ENCODE measurements around the gene TJP1. TPM values are rescaled to one million over a fixed set of nuclear protein-coding genes. Genes with fewer than 3 reads are reported as not detected.

The TJP1 gene
- total RNA-seq, 1 experiment from 2014 or later, result 137 TPM

GRCh38 chr15:29805043-29805707, 17.1 kb downstream of the TJP1 start:
- peaks cover 35% of the 10 kb centered on the region for H3K4me1 Mint-ChIP-seq (ENCODE audit: insufficient read depth, unreplicated experiment)
- intact Hi-C loops (cut with micrococcal nuclease), result no loop called here
- no peak for TF ChIP-seq CTCF (IDR thresholded peaks at IDR 0.05; ENCODE audit: unreplicated experiment)
- DNase-seq (ENCODE audit: unreplicated experiment), result peak; percentile 91
- H3K36me3 Mint-ChIP-seq (ENCODE audit: insufficient read depth, unreplicated experiment), result no peaks in the 10 kb centered on the region
- ChIA-PET CTCF (interaction anchor here (0.6 to 1.2 kb wide), 2 partner anchors 9 to 64 kb away, joined by 3 to 4 read pairs; no protein-coding TSS in a partner anchor), POLR2A (interaction anchor here (0.8 to 4.7 kb wide), 11 partner anchors 9 to 238 kb away, joined by 3 to 54 read pairs (median 4); partner anchors contain the start of gene TJP1)
- no peak overlapping the region for H3K4me3 Mint-ChIP-seq (ENCODE audit: unreplicated experiment)
- no peaks in the 10 kb centered on the region for H3K27me3 Mint-ChIP-seq (ENCODE audit: insufficient read depth, unreplicated experiment)
- peak overlapping the region; percentile 24 for H3K27ac Mint-ChIP-seq (ENCODE audit: low read depth, unreplicated experiment)
- H3K9me3 Mint-ChIP-seq (ENCODE audit: unreplicated experiment), result no peaks in the 10 kb centered on the region
- no TSS peak for BruUV-seq (replicated peaks)

GRCh38 chr15:29802411-29802810, 19.9 kb downstream of the TJP1 start:
- Mint-ChIP-seq H3K27me3 (ENCODE audit: insufficient read depth, unreplicated experiment) (no peaks in the 10 kb centered on the region), H3K36me3 (ENCODE audit: insufficient read depth, unreplicated experiment) (peaks cover 16% of the 10 kb centered on the region), H3K27ac (ENCODE audit: low read depth, unreplicated experiment) (no peak overlapping the region), H3K4me3 (ENCODE audit: unreplicated experiment) (no peak overlapping the region), H3K9me3 (ENCODE audit: unreplicated experiment) (no peaks in the 10 kb centered on the region), H3K4me1 (ENCODE audit: insufficient read depth, unreplicated experiment) (peaks cover 32% of the 10 kb centered on the region)
- CTCF ChIA-PET, result interaction anchor here (0.6 to 1.0 kb wide), 2 partner anchors 138 to 241 kb away, joined by 3 read pairs; no protein-coding TSS in a partner anchor
- POLR2A ChIA-PET, result interaction anchor here (0.5 to 4.7 kb wide), 3 partner anchors 13 to 268 kb away, joined by 3 to 54 read pairs (median 5); partner anchors contain the start of gene TJP1
- intact Hi-C loops (cut with micrococcal nuclease), result no loop called here
- no peak for DNase-seq (ENCODE audit: unreplicated experiment)
- no peak for TF ChIP-seq CTCF (IDR thresholded peaks at IDR 0.05; ENCODE audit: unreplicated experiment)
- no TSS peak for BruUV-seq (replicated peaks)

GRCh38 chr15:29800491-29801366, 21.5 kb downstream of the TJP1 start:
- intact Hi-C loops (cut with micrococcal nuclease), result no loop called here
- Mint-ChIP-seq H3K36me3 (ENCODE audit: insufficient read depth, unreplicated experiment) (peaks cover 22% of the 10 kb centered on the region), H3K27me3 (ENCODE audit: insufficient read depth, unreplicated experiment) (no peaks in the 10 kb centered on the region), H3K4me3 (ENCODE audit: unreplicated experiment) (no peak overlapping the region), H3K9me3 (ENCODE audit: unreplicated experiment) (no peaks in the 10 kb centered on the region), H3K27ac (ENCODE audit: low read depth, unreplicated experiment) (no peak overlapping the region), H3K4me1 (ENCODE audit: insufficient read depth, unreplicated experiment) (peaks cover 24% of the 10 kb centered on the region)
- no peak for TF ChIP-seq CTCF (IDR thresholded peaks at IDR 0.05; ENCODE audit: unreplicated experiment)
- POLR2A ChIA-PET, result interaction anchor here (1.4 to 2.0 kb wide), 4 partner anchors 12 to 19 kb away, joined by 3 to 6 read pairs (median 5); no protein-coding TSS in a partner anchor
- CTCF ChIA-PET, result interaction anchor here (0.9 to 1.5 kb wide), 3 partner anchors 9 to 20 kb away, joined by 3 to 4 read pairs (median 3); no protein-coding TSS in a partner anchor
- DNase-seq (ENCODE audit: unreplicated experiment), result no peak
- BruUV-seq (replicated peaks), result no TSS peak

GRCh38 chr15:29799859-29800258, 22.4 kb downstream of the TJP1 start:
- Mint-ChIP-seq H3K9me3 (ENCODE audit: unreplicated experiment) (no peaks in the 10 kb centered on the region), H3K27ac (ENCODE audit: low read depth, unreplicated experiment) (no peak overlapping the region), H3K4me1 (ENCODE audit: insufficient read depth, unreplicated experiment) (peaks cover 15% of the 10 kb centered on the region), H3K4me3 (ENCODE audit: unreplicated experiment) (no peak overlapping the region), H3K27me3 (ENCODE audit: insufficient read depth, unreplicated experiment) (no peaks in the 10 kb centered on the region), H3K36me3 (ENCODE audit: insufficient read depth, unreplicated experiment) (peaks cover 26% of the 10 kb centered on the region)
- ChIA-PET POLR2A (interaction anchor here (1.4 to 2.0 kb wide), 4 partner anchors 11 to 20 kb away, joined by 3 to 6 read pairs (median 5); no protein-coding TSS in a partner anchor), CTCF (interaction anchor here (0.9 kb wide), 1 partner anchor 21 kb away, joined by 3 read pairs; no protein-coding TSS in a partner anchor)
- intact Hi-C loops (cut with micrococcal nuclease), result no loop called here
- TF ChIP-seq CTCF (IDR thresholded peaks at IDR 0.05; ENCODE audit: unreplicated experiment), result no peak
- BruUV-seq (replicated peaks), result TSS peak; percentile 14
- no peak for DNase-seq (ENCODE audit: unreplicated experiment)
